HG02678 (cell line): ENCODE results near the gene FNDC8.
"Not testable (repeated sequence)": the region's sequence is repeated elsewhere in the genome, so short reads cannot be mapped to it uniquely, and the experiment has no call there.

Source experiments
- ATAC-seq: cut with Tn5 transposase; IDR thresholded peaks from one replicate; pipeline ENCODE4 v1.9.1; 2021; ENCODE audit warnings: mild to moderate bottlenecking, moderate library complexity; ENCODE audit not compliant: unreplicated experiment

FNDC8 gene

GRCh38 chr17:35167666-35168065 is 46.3 kb downstream of the FNDC8 start:
- ATAC-seq = no peak

GRCh38 chr17:35169835-35170363 is 48.5 kb downstream of the FNDC8 start:
- no peak for ATAC-seq

- no peak for ATAC-seq
These were observed 49.8 kb downstream of the FNDC8 start for GRCh38 chr17:35170968-35171771.

- no peak for ATAC-seq
These were observed 50.4 kb downstream of the FNDC8 start for GRCh38 chr17:35171834-35172233.

GRCh38 chr17:35172321-35172720 is 50.9 kb downstream of the FNDC8 start:
- ATAC-seq = not testable (repeated sequence)

- no peak for ATAC-seq
These were observed 53.5 kb downstream of the FNDC8 start for GRCh38 chr17:35174835-35175334.

GRCh38 chr17:35175638-35176415 is 54.4 kb downstream of the FNDC8 start:
- ATAC-seq = no peak

- no peak for ATAC-seq
These were observed 55.5 kb downstream of the FNDC8 start for GRCh38 chr17:35176897-35177296.

- not testable (repeated sequence) for ATAC-seq
These were observed 58.0 kb downstream of the FNDC8 start for GRCh38 chr17:35179379-35179778.
